ENCODE data around the gene MT1F. TPM values are rescaled to one million over a fixed set of nuclear protein-coding genes. Genes with fewer than 3 reads are reported as not detected.
"Not testable (repeated sequence)": the region's sequence is repeated elsewhere in the genome, so short reads cannot be mapped to it uniquely, and the experiment has no call there.

Gene MT1F
- total RNA-seq, 1 experiment from 2014 or later: 36.3 TPM

- H2AFZ ChIP-seq (ENCODE audit: low read length): no peak overlapping the region
- H3K4me3 ChIP-seq (ENCODE audit: low read length): no peak overlapping the region
- no peak for DNase-seq
Observed at GRCh38 chr16:56613706-56614105, 44.1 kb upstream of the MT1F start.

GRCh38 chr16:56614549-56614991 lies 43.2 kb upstream of the MT1F start:
- DNase-seq: no peak
- Histone ChIP-seq H2AFZ (ENCODE audit: low read length) (no peak overlapping the region), H3K9me2 (replicated peaks; ENCODE audit: insufficient read depth, low read length) (no peaks in the 10 kb centered on the region), H3K9ac (ENCODE audit: low read length) (no peak overlapping the region), H3K27me3 (ENCODE audit: low read length) (no peaks in the 10 kb centered on the region), H3K4me3 (ENCODE audit: low read length) (no peak overlapping the region), H3K9me3 (ENCODE audit: low read length) (no peaks in the 10 kb centered on the region), H3K4me1 (ENCODE audit: low read length) (peaks cover 22% of the 10 kb centered on the region), H3K4me2 (ENCODE audit: low read depth, low read length, poor library complexity, severe bottlenecking) (no peak overlapping the region), H3K79me2 (ENCODE audit: low read length) (no peaks in the 10 kb centered on the region), H3K36me3 (ENCODE audit: insufficient read depth, low read length) (no peaks in the 10 kb centered on the region), H3K27ac (ENCODE audit: low read length) (no peak overlapping the region), H4K20me1 (ENCODE audit: insufficient read depth, low read depth, low read length) (no peaks in the 10 kb centered on the region)

More at GRCh38 chr16:56613706-56614105, 44.1 kb upstream of the MT1F start:
- Histone ChIP-seq H3K36me3 (ENCODE audit: insufficient read depth, low read length) (no peaks in the 10 kb centered on the region), H3K27ac (ENCODE audit: low read length) (no peak overlapping the region), H3K9ac (ENCODE audit: low read length) (no peak overlapping the region), H3K4me2 (ENCODE audit: low read depth, low read length, poor library complexity, severe bottlenecking) (no peak overlapping the region), H3K9me2 (replicated peaks; ENCODE audit: insufficient read depth, low read length) (no peaks in the 10 kb centered on the region), H3K27me3 (ENCODE audit: low read length) (no peaks in the 10 kb centered on the region), H3K9me3 (ENCODE audit: low read length) (no peaks in the 10 kb centered on the region), H3K79me2 (ENCODE audit: low read length) (no peaks in the 10 kb centered on the region), H3K4me1 (ENCODE audit: low read length) (peaks cover 28% of the 10 kb centered on the region), H4K20me1 (ENCODE audit: insufficient read depth, low read depth, low read length) (no peaks in the 10 kb centered on the region)

GRCh38 chr16:56615353-56615752 lies 42.4 kb upstream of the MT1F start:
- DNase-seq: no peak
- H3K27ac ChIP-seq (ENCODE audit: low read length): no peak overlapping the region
- no peaks in the 10 kb centered on the region for H3K9me3 ChIP-seq (ENCODE audit: low read length)
- H4K20me1 ChIP-seq (ENCODE audit: insufficient read depth, low read depth, low read length): no peaks in the 10 kb centered on the region
- H3K9ac ChIP-seq (ENCODE audit: low read length): no peak overlapping the region
- H3K79me2 ChIP-seq (ENCODE audit: low read length): no peaks in the 10 kb centered on the region
- no peaks in the 10 kb centered on the region for H3K27me3 ChIP-seq (ENCODE audit: low read length)
- peaks cover 14% of the 10 kb centered on the region for H3K4me1 ChIP-seq (ENCODE audit: low read length)
- H3K4me2 ChIP-seq (ENCODE audit: low read depth, low read length, poor library complexity, severe bottlenecking): no peak overlapping the region
- no peak overlapping the region for H2AFZ ChIP-seq (ENCODE audit: low read length)
- no peaks in the 10 kb centered on the region for H3K36me3 ChIP-seq (ENCODE audit: insufficient read depth, low read length)
- no peak overlapping the region for H3K4me3 ChIP-seq (ENCODE audit: low read length)
- no peaks in the 10 kb centered on the region for H3K9me2 ChIP-seq (replicated peaks; ENCODE audit: insufficient read depth, low read length)

- H3K9ac ChIP-seq (ENCODE audit: low read length): no peak overlapping the region
- peaks cover 8% of the 10 kb centered on the region for H3K4me1 ChIP-seq (ENCODE audit: low read length)
- no peak overlapping the region for H3K4me3 ChIP-seq (ENCODE audit: low read length)
- no peaks in the 10 kb centered on the region for H3K9me2 ChIP-seq (replicated peaks; ENCODE audit: insufficient read depth, low read length)
- H3K27ac ChIP-seq (ENCODE audit: low read length): no peak overlapping the region
- no peak overlapping the region for H3K4me2 ChIP-seq (ENCODE audit: low read depth, low read length, poor library complexity, severe bottlenecking)
- H3K9me3 ChIP-seq (ENCODE audit: low read length): no peaks in the 10 kb centered on the region
- H4K20me1 ChIP-seq (ENCODE audit: insufficient read depth, low read depth, low read length): no peaks in the 10 kb centered on the region
- H3K27me3 ChIP-seq (ENCODE audit: low read length): no peaks in the 10 kb centered on the region
- no peaks in the 10 kb centered on the region for H3K79me2 ChIP-seq (ENCODE audit: low read length)
- DNase-seq: no peak
- no peaks in the 10 kb centered on the region for H3K36me3 ChIP-seq (ENCODE audit: insufficient read depth, low read length)
- H2AFZ ChIP-seq (ENCODE audit: low read length): no peak overlapping the region
Observed at GRCh38 chr16:56616608-56617211, 41.0 kb upstream of the MT1F start.

- H3K4me3 ChIP-seq (ENCODE audit: low read length): no peak overlapping the region
Observed at GRCh38 chr16:56617212-56618085, 40.3 kb upstream of the MT1F start.

GRCh38 chr16:56618138-56618537 lies 39.6 kb upstream of the MT1F start:
- H3K4me2 ChIP-seq (ENCODE audit: low read depth, low read length, poor library complexity, severe bottlenecking): no peak overlapping the region
- H3K27me3 ChIP-seq (ENCODE audit: low read length): no peaks in the 10 kb centered on the region
- H3K4me3 ChIP-seq (ENCODE audit: low read length): no peak overlapping the region
- H4K20me1 ChIP-seq (ENCODE audit: insufficient read depth, low read depth, low read length): no peaks in the 10 kb centered on the region
- H3K79me2 ChIP-seq (ENCODE audit: low read length): no peaks in the 10 kb centered on the region
- H3K27ac ChIP-seq (ENCODE audit: low read length): no peak overlapping the region
- H2AFZ ChIP-seq (ENCODE audit: low read length): no peak overlapping the region
- no peaks in the 10 kb centered on the region for H3K36me3 ChIP-seq (ENCODE audit: insufficient read depth, low read length)
- H3K4me1 ChIP-seq (ENCODE audit: low read length): peaks cover 22% of the 10 kb centered on the region
- no peak for DNase-seq
- no peak overlapping the region for H3K9ac ChIP-seq (ENCODE audit: low read length)
- no peaks in the 10 kb centered on the region for H3K9me3 ChIP-seq (ENCODE audit: low read length)
- H3K9me2 ChIP-seq (replicated peaks; ENCODE audit: insufficient read depth, low read length): no peaks in the 10 kb centered on the region

More at GRCh38 chr16:56617212-56618085, 40.3 kb upstream of the MT1F start:
- DNase-seq: no peak
- H2AFZ ChIP-seq (ENCODE audit: low read length): no peak overlapping the region
- peaks cover 15% of the 10 kb centered on the region for H3K4me1 ChIP-seq (ENCODE audit: low read length)
- no peaks in the 10 kb centered on the region for H4K20me1 ChIP-seq (ENCODE audit: insufficient read depth, low read depth, low read length)
- no peaks in the 10 kb centered on the region for H3K36me3 ChIP-seq (ENCODE audit: insufficient read depth, low read length)
- no peak overlapping the region for H3K27ac ChIP-seq (ENCODE audit: low read length)
- H3K27me3 ChIP-seq (ENCODE audit: low read length): no peaks in the 10 kb centered on the region
- H3K4me2 ChIP-seq (ENCODE audit: low read depth, low read length, poor library complexity, severe bottlenecking): no peak overlapping the region
- H3K9me3 ChIP-seq (ENCODE audit: low read length): no peaks in the 10 kb centered on the region
- H3K79me2 ChIP-seq (ENCODE audit: low read length): no peaks in the 10 kb centered on the region
- no peaks in the 10 kb centered on the region for H3K9me2 ChIP-seq (replicated peaks; ENCODE audit: insufficient read depth, low read length)
- no peak overlapping the region for H3K9ac ChIP-seq (ENCODE audit: low read length)

- Histone ChIP-seq H3K27ac (ENCODE audit: low read length) (no peak overlapping the region), H3K79me2 (ENCODE audit: low read length) (no peaks in the 10 kb centered on the region), H3K4me2 (ENCODE audit: low read depth, low read length, poor library complexity, severe bottlenecking) (no peak overlapping the region), H3K9me2 (replicated peaks; ENCODE audit: insufficient read depth, low read length) (no peaks in the 10 kb centered on the region), H3K4me3 (ENCODE audit: low read length) (no peak overlapping the region), H3K36me3 (ENCODE audit: insufficient read depth, low read length) (no peaks in the 10 kb centered on the region), H3K27me3 (ENCODE audit: low read length) (no peaks in the 10 kb centered on the region), H2AFZ (ENCODE audit: low read length) (no peak overlapping the region), H3K4me1 (ENCODE audit: low read length) (peaks cover 32% of the 10 kb centered on the region), H3K9me3 (ENCODE audit: low read length) (no peaks in the 10 kb centered on the region), H4K20me1 (ENCODE audit: insufficient read depth, low read depth, low read length) (no peaks in the 10 kb centered on the region), H3K9ac (ENCODE audit: low read length) (no peak overlapping the region)
- no peak for DNase-seq
Observed at GRCh38 chr16:56620339-56620897, 37.3 kb upstream of the MT1F start.

GRCh38 chr16:56621665-56622445 lies 35.9 kb upstream of the MT1F start:
- H3K4me3 ChIP-seq (ENCODE audit: low read length); H3K9me2 ChIP-seq (replicated peaks; ENCODE audit: insufficient read depth, low read length); H3K79me2 ChIP-seq (ENCODE audit: low read length); H4K20me1 ChIP-seq (ENCODE audit: insufficient read depth, low read depth, low read length); H3K36me3 ChIP-seq (ENCODE audit: insufficient read depth, low read length); H2AFZ ChIP-seq (ENCODE audit: low read length); H3K27ac ChIP-seq (ENCODE audit: low read length); H3K27me3 ChIP-seq (ENCODE audit: low read length); H3K9ac ChIP-seq (ENCODE audit: low read length); H3K4me2 ChIP-seq (ENCODE audit: low read depth, low read length, poor library complexity, severe bottlenecking); DNase-seq; H3K9me3 ChIP-seq (ENCODE audit: low read length): not testable (repeated sequence)
- peaks cover 32% of the 10 kb centered on the region for H3K4me1 ChIP-seq (ENCODE audit: low read length)

All from Karpas-422 (cell line).